ENCODE data around the gene LDLRAD4.

Gene LDLRAD4

DNA sequence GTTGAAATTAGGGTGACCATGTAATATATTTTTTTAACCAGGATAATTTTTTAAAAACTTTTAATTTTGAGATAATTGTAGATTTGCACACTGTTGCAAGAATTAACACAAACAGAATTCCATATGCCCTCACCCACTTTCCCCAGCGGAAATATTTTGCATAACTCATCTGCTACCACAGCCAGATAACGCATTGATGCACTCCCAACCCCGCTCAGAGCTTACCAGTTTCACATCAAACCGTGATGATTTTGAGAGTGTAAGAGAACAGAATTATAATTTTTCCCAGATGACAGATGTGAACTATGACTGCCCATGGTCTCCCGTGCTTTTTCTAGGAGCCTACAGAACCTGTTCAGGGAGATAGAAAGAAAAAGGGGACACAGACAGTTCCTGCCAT, 35.2 kb upstream of the LDLRAD4 start:
- no peaks in the 10 kb centered on the region for H3K36me3 ChIP-seq (ENCODE audit: control insufficient read depth in 1 of 2, insufficient read depth in 2 of 2, low read length in 2 of 2)
- no peaks in the 10 kb centered on the region for H3K27me3 ChIP-seq (ENCODE audit: control insufficient read depth in 1 of 2, insufficient read depth in 2 of 2, low read length in 2 of 2)
- peaks cover 14 to 23% of the 10 kb centered on the region in 2 donors for H3K4me1 ChIP-seq (ENCODE audit: control insufficient read depth in 1 of 2, insufficient read depth in 2 of 2, low read length in 2 of 2)
- no peak overlapping the region for H3K4me3 ChIP-seq (ENCODE audit: low read depth in 1 of 2, low read length in 2 of 2)
- H3K27ac ChIP-seq (ENCODE audit: low read depth, low read length) = no peak overlapping the region
- H3K9me3 ChIP-seq (ENCODE audit: control insufficient read depth in 1 of 2, low read length in 2 of 2) = no peaks in the 10 kb centered on the region
- H3K9ac ChIP-seq (ENCODE audit: low read depth in 1 of 2, low read length in 2 of 2) = no peak overlapping the region

DNA sequence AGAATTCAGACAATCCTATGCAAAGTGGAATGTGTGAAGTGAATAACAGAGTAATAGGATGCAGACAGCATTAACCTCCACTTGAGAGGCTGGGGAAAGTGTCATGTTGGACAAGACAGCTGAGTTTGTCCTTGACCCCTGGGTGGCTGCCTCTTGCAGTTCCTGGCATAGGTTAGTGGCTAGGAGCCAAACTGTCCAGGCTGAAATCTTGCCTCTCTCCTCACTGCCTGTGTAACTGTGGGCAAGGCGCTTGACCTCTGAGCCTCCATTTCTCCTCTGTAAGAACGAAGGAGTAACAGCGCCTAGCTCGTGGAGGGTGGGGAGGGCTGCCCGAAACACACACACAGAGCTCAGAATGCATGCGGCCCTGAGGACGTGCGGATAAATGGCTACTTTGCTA, 34.8 kb upstream of the LDLRAD4 start:
- H3K4me3 ChIP-seq (ENCODE audit: low read depth in 1 of 2, low read length in 2 of 2) = no peak overlapping the region
- no peaks in the 10 kb centered on the region for H3K36me3 ChIP-seq (ENCODE audit: control insufficient read depth in 1 of 2, insufficient read depth in 2 of 2, low read length in 2 of 2)
- peaks cover 10 to 20% of the 10 kb centered on the region in 2 donors for H3K4me1 ChIP-seq (ENCODE audit: control insufficient read depth in 1 of 2, insufficient read depth in 2 of 2, low read length in 2 of 2)
- no peaks in the 10 kb centered on the region for H3K9me3 ChIP-seq (ENCODE audit: control insufficient read depth in 1 of 2, low read length in 2 of 2)
- H3K27me3 ChIP-seq (ENCODE audit: control insufficient read depth in 1 of 2, insufficient read depth in 2 of 2, low read length in 2 of 2) = no peaks in the 10 kb centered on the region
- no peak overlapping the region for H3K27ac ChIP-seq (ENCODE audit: low read depth, low read length)
- no peak overlapping the region for H3K9ac ChIP-seq (ENCODE audit: low read depth in 1 of 2, low read length in 2 of 2)

DNA sequence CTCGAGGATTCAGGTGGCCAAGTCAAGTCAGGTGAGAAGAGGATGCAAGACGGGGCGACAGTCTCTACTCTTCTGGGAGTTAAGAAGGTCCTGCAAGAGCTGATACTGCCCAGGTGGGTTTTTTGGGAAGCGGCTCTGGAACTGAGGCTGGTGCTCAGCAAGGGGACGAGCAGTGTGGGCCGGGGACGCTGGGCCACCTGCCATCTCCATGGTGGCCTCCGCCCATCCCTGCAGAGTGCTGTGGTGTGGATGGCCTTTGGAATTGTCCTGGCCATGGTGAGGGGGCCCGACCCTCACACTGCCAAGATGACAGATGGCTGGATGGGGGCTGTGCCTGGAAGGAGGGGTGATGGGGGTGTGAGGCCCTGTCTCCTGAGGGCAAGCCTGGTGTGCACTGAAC, 34.2 kb upstream of the LDLRAD4 start:
- H3K9ac ChIP-seq (ENCODE audit: low read depth in 1 of 2, low read length in 2 of 2) = no peak overlapping the region
- H3K4me3 ChIP-seq (ENCODE audit: low read depth in 1 of 2, low read length in 2 of 2) = no peak overlapping the region
- H3K36me3 ChIP-seq (ENCODE audit: control insufficient read depth in 1 of 2, insufficient read depth in 2 of 2, low read length in 2 of 2) = no peaks in the 10 kb centered on the region
- peaks cover 4 to 14% of the 10 kb centered on the region in 2 donors for H3K4me1 ChIP-seq (ENCODE audit: control insufficient read depth in 1 of 2, insufficient read depth in 2 of 2, low read length in 2 of 2)
- H3K27ac ChIP-seq (ENCODE audit: low read depth, low read length) = no peak overlapping the region
- H3K27me3 ChIP-seq (ENCODE audit: control insufficient read depth in 1 of 2, insufficient read depth in 2 of 2, low read length in 2 of 2) = no peaks in the 10 kb centered on the region
- H3K9me3 ChIP-seq (ENCODE audit: control insufficient read depth in 1 of 2, low read length in 2 of 2) = no peaks in the 10 kb centered on the region

DNA sequence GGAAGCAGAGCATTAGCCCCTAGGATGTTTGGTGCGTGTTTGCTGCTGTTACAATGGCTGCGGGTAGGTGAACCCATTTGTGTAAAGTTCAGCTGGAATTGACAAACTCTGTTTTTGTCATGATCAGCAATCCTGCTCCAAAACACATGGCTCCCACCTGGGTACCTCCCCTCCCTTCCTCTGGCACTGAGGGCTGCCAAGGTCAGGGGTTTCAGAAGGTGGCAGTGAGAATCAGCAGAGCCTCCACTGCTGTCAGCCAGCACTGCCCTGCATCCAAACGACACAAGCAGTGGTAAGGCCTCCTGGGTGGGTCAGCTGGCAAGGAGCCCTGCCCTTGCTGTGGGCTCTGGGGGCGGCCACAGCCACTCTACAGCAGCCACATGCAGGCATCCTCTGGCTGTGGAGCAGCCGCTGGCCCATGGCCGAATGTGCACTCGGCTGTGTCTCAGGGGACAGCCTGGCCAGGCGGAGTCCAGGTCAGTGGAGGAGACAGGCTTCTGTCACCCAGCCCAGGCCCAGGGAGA, 32.8 kb upstream of the LDLRAD4 start:
- no peak overlapping the region for H3K4me3 ChIP-seq (ENCODE audit: low read depth in 1 of 2, low read length in 2 of 2)
- H3K4me1 ChIP-seq (ENCODE audit: control insufficient read depth in 1 of 2, insufficient read depth in 2 of 2, low read length in 2 of 2) = peaks cover 0 to 7% of the 10 kb centered on the region in 2 donors
- H3K27ac ChIP-seq (ENCODE audit: low read depth, low read length) = no peak overlapping the region
- H3K36me3 ChIP-seq (ENCODE audit: control insufficient read depth in 1 of 2, insufficient read depth in 2 of 2, low read length in 2 of 2) = no peaks in the 10 kb centered on the region
- no peak overlapping the region for H3K9ac ChIP-seq (ENCODE audit: low read depth in 1 of 2, low read length in 2 of 2)
- H3K9me3 ChIP-seq (ENCODE audit: control insufficient read depth in 1 of 2, low read length in 2 of 2) = no peaks in the 10 kb centered on the region
- no peaks in the 10 kb centered on the region for H3K27me3 ChIP-seq (ENCODE audit: control insufficient read depth in 1 of 2, insufficient read depth in 2 of 2, low read length in 2 of 2)

DNA sequence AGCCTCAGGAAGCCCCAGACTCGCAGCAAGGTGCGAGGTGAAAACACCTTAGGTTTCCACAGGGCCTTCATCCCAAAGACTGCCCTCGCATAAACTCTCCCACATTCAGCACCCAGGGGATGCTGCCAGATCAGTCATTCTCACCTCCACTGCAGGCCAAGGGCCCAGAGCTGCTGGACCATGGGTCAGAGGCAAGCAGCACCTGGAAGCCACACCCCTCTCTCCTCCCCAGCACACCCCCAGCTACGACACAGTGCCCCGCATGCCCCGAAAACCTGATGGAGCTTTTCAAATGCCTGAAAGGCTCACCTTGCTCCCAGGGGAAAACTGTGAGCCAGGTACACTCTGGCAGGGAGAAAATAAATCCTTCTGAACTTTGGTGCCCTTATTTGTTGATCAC, 31.9 kb upstream of the LDLRAD4 start:
- H3K4me3 ChIP-seq (ENCODE audit: low read depth in 1 of 2, low read length in 2 of 2) = no peak overlapping the region
- H3K9me3 ChIP-seq (ENCODE audit: control insufficient read depth in 1 of 2, low read length in 2 of 2) = no peaks in the 10 kb centered on the region
- H3K27me3 ChIP-seq (ENCODE audit: control insufficient read depth in 1 of 2, insufficient read depth in 2 of 2, low read length in 2 of 2) = no peaks in the 10 kb centered on the region
- H3K9ac ChIP-seq (ENCODE audit: low read depth in 1 of 2, low read length in 2 of 2) = no peak overlapping the region
- H3K27ac ChIP-seq (ENCODE audit: low read depth, low read length) = no peak overlapping the region
- H3K36me3 ChIP-seq (ENCODE audit: control insufficient read depth in 1 of 2, insufficient read depth in 2 of 2, low read length in 2 of 2) = no peaks in the 10 kb centered on the region
- H3K4me1 ChIP-seq (ENCODE audit: control insufficient read depth in 1 of 2, insufficient read depth in 2 of 2, low read length in 2 of 2) = peaks cover 0 to 5% of the 10 kb centered on the region in 2 donors

DNA sequence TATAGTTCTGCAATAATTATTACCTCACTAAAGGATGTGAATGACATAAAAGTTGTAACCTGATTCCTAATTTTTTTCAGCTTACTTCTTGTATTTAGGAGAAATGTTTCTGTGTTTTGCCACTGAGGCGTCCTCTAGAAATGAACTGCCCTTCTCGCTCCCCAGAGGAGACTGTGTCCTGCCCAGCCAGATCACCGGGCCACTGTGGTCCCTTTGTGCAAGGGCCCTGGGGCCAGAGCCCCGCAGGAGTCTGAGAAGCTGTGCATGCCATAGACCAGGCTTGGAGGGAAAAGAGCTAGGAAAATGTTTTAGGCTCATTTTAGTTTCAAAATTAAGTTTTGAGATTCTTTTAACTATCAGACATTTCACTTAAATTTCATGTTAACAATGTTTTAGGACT, 31.1 kb upstream of the LDLRAD4 start:
- Histone ChIP-seq H3K36me3 (ENCODE audit: control insufficient read depth in 1 of 2, insufficient read depth in 2 of 2, low read length in 2 of 2) (no peaks in the 10 kb centered on the region), H3K9ac (ENCODE audit: low read depth in 1 of 2, low read length in 2 of 2) (no peak overlapping the region), H3K27me3 (ENCODE audit: control insufficient read depth in 1 of 2, insufficient read depth in 2 of 2, low read length in 2 of 2) (no peaks in the 10 kb centered on the region), H3K9me3 (ENCODE audit: control insufficient read depth in 1 of 2, low read length in 2 of 2) (no peaks in the 10 kb centered on the region), H3K4me1 (ENCODE audit: control insufficient read depth in 1 of 2, insufficient read depth in 2 of 2, low read length in 2 of 2) (no peaks in the 10 kb centered on the region), H3K4me3 (ENCODE audit: low read depth in 1 of 2, low read length in 2 of 2) (no peak overlapping the region), H3K27ac (ENCODE audit: low read depth, low read length) (no peak overlapping the region)

DNA sequence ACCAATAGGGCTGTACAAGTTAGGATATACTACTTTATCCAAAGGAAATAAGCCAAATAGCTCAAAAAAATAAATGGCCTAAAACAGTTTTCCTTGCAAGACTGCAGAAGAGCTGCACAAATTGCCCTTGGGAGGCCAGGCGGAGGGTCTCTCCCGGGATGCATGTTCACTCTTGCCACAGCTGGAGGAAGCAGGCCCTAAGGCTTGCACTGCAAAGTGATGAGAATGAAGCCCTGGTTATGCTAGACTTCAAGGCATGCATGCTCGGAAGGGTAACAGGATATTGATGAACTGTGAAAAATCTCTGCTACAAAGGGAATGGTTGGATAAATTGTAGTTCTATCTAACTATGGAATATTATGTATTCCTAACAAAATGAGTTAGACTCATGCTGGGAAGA, 27.5 kb upstream of the LDLRAD4 start:
- Histone ChIP-seq H3K27me3 (ENCODE audit: control insufficient read depth in 1 of 2, insufficient read depth in 2 of 2, low read length in 2 of 2) (no peaks in the 10 kb centered on the region), H3K4me1 (ENCODE audit: control insufficient read depth in 1 of 2, insufficient read depth in 2 of 2, low read length in 2 of 2) (no peaks in the 10 kb centered on the region), H3K9me3 (ENCODE audit: control insufficient read depth in 1 of 2, low read length in 2 of 2) (no peaks in the 10 kb centered on the region), H3K27ac (ENCODE audit: low read depth, low read length) (no peak overlapping the region), H3K36me3 (ENCODE audit: control insufficient read depth in 1 of 2, insufficient read depth in 2 of 2, low read length in 2 of 2) (no peaks in the 10 kb centered on the region), H3K4me3 (ENCODE audit: low read depth in 1 of 2, low read length in 2 of 2) (no peak overlapping the region), H3K9ac (ENCODE audit: low read depth in 1 of 2, low read length in 2 of 2) (no peak overlapping the region)

DNA sequence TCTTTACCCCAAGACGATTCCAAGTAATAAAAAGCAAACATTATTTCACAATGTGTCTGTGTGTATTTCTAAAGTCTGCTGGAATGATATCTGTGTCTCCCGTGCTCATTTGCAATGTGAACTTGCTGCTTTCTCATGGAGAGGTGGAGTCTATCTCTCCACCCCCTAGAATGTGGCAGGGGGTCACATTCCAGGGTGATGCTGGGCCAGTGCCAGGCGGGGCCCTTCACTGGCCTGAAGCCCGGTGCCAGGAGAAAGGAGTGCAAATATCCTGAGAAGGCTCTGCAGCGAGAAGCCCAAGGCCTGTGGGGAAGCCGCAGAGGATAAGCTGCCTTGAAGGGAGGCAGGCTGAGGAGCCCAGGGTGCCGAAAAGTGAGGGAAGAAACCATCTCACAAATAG, 26.8 kb upstream of the LDLRAD4 start:
- no peaks in the 10 kb centered on the region for H3K27me3 ChIP-seq (ENCODE audit: control insufficient read depth in 1 of 2, insufficient read depth in 2 of 2, low read length in 2 of 2)
- H3K27ac ChIP-seq (ENCODE audit: low read depth, low read length) = no peak overlapping the region
- no peak overlapping the region for H3K4me3 ChIP-seq (ENCODE audit: low read depth in 1 of 2, low read length in 2 of 2)
- no peak overlapping the region for H3K9ac ChIP-seq (ENCODE audit: low read depth in 1 of 2, low read length in 2 of 2)
- no peaks in the 10 kb centered on the region for H3K9me3 ChIP-seq (ENCODE audit: control insufficient read depth in 1 of 2, low read length in 2 of 2)
- no peaks in the 10 kb centered on the region for H3K4me1 ChIP-seq (ENCODE audit: control insufficient read depth in 1 of 2, insufficient read depth in 2 of 2, low read length in 2 of 2)
- no peaks in the 10 kb centered on the region for H3K36me3 ChIP-seq (ENCODE audit: control insufficient read depth in 1 of 2, insufficient read depth in 2 of 2, low read length in 2 of 2)

DNA sequence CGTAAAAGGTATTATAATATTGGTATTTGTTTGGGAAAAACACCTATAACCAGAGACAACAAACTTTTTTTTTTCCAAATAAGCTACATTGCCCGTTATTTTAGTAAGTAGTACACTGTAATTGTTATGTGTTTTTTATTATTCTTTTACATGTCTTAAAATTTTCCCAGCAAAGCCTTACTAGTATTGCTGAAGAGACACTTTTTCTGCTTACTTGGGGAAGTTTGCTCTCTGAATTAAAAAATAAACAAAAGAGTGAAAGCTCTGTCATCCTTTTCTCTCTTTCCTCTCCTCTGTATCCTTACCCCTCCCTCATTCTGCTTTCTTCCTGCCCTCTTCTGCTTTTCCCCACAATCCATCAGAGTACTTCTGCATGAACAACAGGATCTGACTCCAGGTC, 25.6 kb upstream of the LDLRAD4 start:
- Histone ChIP-seq H3K9me3 (ENCODE audit: control insufficient read depth in 1 of 2, low read length in 2 of 2) (no peaks in the 10 kb centered on the region), H3K36me3 (ENCODE audit: control insufficient read depth in 1 of 2, insufficient read depth in 2 of 2, low read length in 2 of 2) (no peaks in the 10 kb centered on the region), H3K27me3 (ENCODE audit: control insufficient read depth in 1 of 2, insufficient read depth in 2 of 2, low read length in 2 of 2) (no peaks in the 10 kb centered on the region), H3K9ac (ENCODE audit: low read depth in 1 of 2, low read length in 2 of 2) (no peak overlapping the region), H3K4me1 (ENCODE audit: control insufficient read depth in 1 of 2, insufficient read depth in 2 of 2, low read length in 2 of 2) (no peaks in the 10 kb centered on the region), H3K27ac (ENCODE audit: low read depth, low read length) (no peak overlapping the region), H3K4me3 (ENCODE audit: low read depth in 1 of 2, low read length in 2 of 2) (no peak overlapping the region)

GRCh38 chr18:13194239-13194638, 24.3 kb upstream of the LDLRAD4 start:
- no peak overlapping the region for H3K4me3 ChIP-seq (ENCODE audit: low read depth in 1 of 2, low read length in 2 of 2)
- H3K9ac ChIP-seq (ENCODE audit: low read depth in 1 of 2, low read length in 2 of 2) = no peak overlapping the region
- H3K36me3 ChIP-seq (ENCODE audit: control insufficient read depth in 1 of 2, insufficient read depth in 2 of 2, low read length in 2 of 2) = no peaks in the 10 kb centered on the region
- H3K9me3 ChIP-seq (ENCODE audit: control insufficient read depth in 1 of 2, low read length in 2 of 2) = peaks cover 4 to 7% of the 10 kb centered on the region in 2 donors
- H3K27me3 ChIP-seq (ENCODE audit: control insufficient read depth in 1 of 2, insufficient read depth in 2 of 2, low read length in 2 of 2) = no peaks in the 10 kb centered on the region
- H3K4me1 ChIP-seq (ENCODE audit: control insufficient read depth in 1 of 2, insufficient read depth in 2 of 2, low read length in 2 of 2) = no peaks in the 10 kb centered on the region
- H3K27ac ChIP-seq (ENCODE audit: low read depth, low read length) = no peak overlapping the region

DNA sequence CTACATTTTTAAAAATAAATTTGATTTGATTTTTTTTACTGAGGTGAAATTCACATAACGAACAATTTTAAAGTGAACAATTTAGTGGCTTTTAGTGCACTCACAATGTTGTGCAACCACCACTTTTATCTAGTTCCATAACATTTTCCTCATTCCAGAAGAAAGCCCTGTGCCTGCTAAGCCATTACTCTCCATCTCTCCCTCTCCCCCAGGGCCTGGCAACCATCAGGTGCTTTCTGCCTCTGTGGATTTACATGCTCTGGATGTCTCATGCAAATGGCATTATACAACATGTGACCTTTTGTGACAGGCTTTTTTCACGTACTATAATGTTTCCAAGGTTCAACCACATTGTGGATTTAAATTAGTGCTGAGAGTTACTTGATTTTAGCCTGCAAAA, 19.9 kb upstream of the LDLRAD4 start:
- no peak overlapping the region for H3K4me3 ChIP-seq (ENCODE audit: low read depth in 1 of 2, low read length in 2 of 2)
- peaks cover 9 to 14% of the 10 kb centered on the region in 2 donors for H3K9me3 ChIP-seq (ENCODE audit: control insufficient read depth in 1 of 2, low read length in 2 of 2)
- H3K4me1 ChIP-seq (ENCODE audit: control insufficient read depth in 1 of 2, insufficient read depth in 2 of 2, low read length in 2 of 2) = no peaks in the 10 kb centered on the region
- no peak overlapping the region for H3K27ac ChIP-seq (ENCODE audit: low read depth, low read length)
- H3K9ac ChIP-seq (ENCODE audit: low read depth in 1 of 2, low read length in 2 of 2) = no peak overlapping the region
- no peaks in the 10 kb centered on the region for H3K27me3 ChIP-seq (ENCODE audit: control insufficient read depth in 1 of 2, insufficient read depth in 2 of 2, low read length in 2 of 2)
- H3K36me3 ChIP-seq (ENCODE audit: control insufficient read depth in 1 of 2, insufficient read depth in 2 of 2, low read length in 2 of 2) = no peaks in the 10 kb centered on the region

All from duodenal mucosa (tissue), 2 donors.